Trophoblast cell (in vitro differentiated cells and primary cell): ENCODE data around the gene ALDH16A1.

Experiments
- DNase-seq, 2 donors: peaks; one replicate each; pipeline ENCODE4 v3.0.0-alpha.2; 2016
- H2AFZ ChIP-seq: 2 replicates; pipeline ENCODE4 v1.6.1; 2013; ENCODE audit warnings: low read length, moderate library complexity, mild to moderate bottlenecking; ENCODE audit not compliant: insufficient read depth, poor library complexity
- H2AK5ac ChIP-seq: 2 replicates; pipeline ENCODE4 v1.6.1; 2013; ENCODE audit warnings: mild to moderate bottlenecking, low read length
- H2BK120ac ChIP-seq: 2 replicates; pipeline ENCODE4 v1.6.1; 2013; ENCODE audit warnings: low read length, mild to moderate bottlenecking, moderate library complexity; ENCODE audit not compliant: insufficient read depth, poor library complexity
- H2BK12ac ChIP-seq: 2 replicates; pipeline ENCODE4 v1.6.1; 2013; ENCODE audit warnings: mild to moderate bottlenecking, low read length, moderate library complexity
- H2BK5ac ChIP-seq: 2 replicates; pipeline ENCODE4 v1.6.1; 2013; ENCODE audit warnings: low read length, low read depth, moderate library complexity, mild to moderate bottlenecking; ENCODE audit not compliant: poor library complexity
- H3K14ac ChIP-seq: 2 replicates; pipeline ENCODE4 v1.6.1; 2013; ENCODE audit warnings: mild to moderate bottlenecking, low read length
- H3K18ac ChIP-seq: 2 replicates; pipeline ENCODE4 v1.6.1; 2013; ENCODE audit warnings: mild to moderate bottlenecking, low read length
- H3K23ac ChIP-seq: 2 replicates; pipeline ENCODE4 v1.6.1; 2013; ENCODE audit warnings: low read length
- H3K27ac ChIP-seq: 2 replicates; pipeline ENCODE4 v1.5.1; 2013; ENCODE audit warnings: low read depth, mild to moderate bottlenecking, inconsistent platforms, low read length, moderate library complexity
- H3K27me3 ChIP-seq: 2 replicates; pipeline ENCODE4 v1.6.1; 2013; ENCODE audit warnings: inconsistent platforms, mild to moderate bottlenecking, low read length, moderate library complexity; ENCODE audit not compliant: insufficient read depth
- H3K36me3 ChIP-seq, 2 experiments: 1 replicate in 1 of 2; 2 replicates in 1 of 2; pipeline ENCODE4 v1.6.1; 2013; ENCODE audit warnings: low read length in 2 of 2, mild to moderate bottlenecking in 2 of 2, moderate library complexity in 1 of 2; ENCODE audit not compliant: insufficient read depth in 2 of 2, control insufficient read depth in 1 of 2
- H3K4ac ChIP-seq: 2 replicates; pipeline ENCODE4 v1.6.1; 2013; ENCODE audit warnings: low read depth, mild to moderate bottlenecking, low read length, moderate library complexity
- H3K4me1 ChIP-seq, 2 experiments: 1 replicate in 1 of 2; 2 replicates in 1 of 2; pipeline ENCODE4 v1.6.1; 2013; ENCODE audit warnings: low read length in 2 of 2, mild to moderate bottlenecking in 2 of 2, moderate library complexity in 1 of 2; ENCODE audit not compliant: insufficient read depth in 2 of 2, control insufficient read depth in 1 of 2
- H3K4me2 ChIP-seq: 2 replicates; pipeline ENCODE4 v1.6.1; 2013; ENCODE audit warnings: inconsistent platforms, mild to moderate bottlenecking, low read length, moderate library complexity
- H3K4me3 ChIP-seq: 2 replicates; pipeline ENCODE4 v1.5.1; 2013; ENCODE audit warnings: mild to moderate bottlenecking, low read depth, low read length, inconsistent platforms
- H3K79me1 ChIP-seq: one replicate; pipeline ENCODE4 v1.6.1; 2013; ENCODE audit warnings: low read length
- H3K79me2 ChIP-seq: 2 replicates; pipeline ENCODE4 v1.6.1; 2013; ENCODE audit warnings: low read length, mild to moderate bottlenecking; ENCODE audit not compliant: control insufficient read depth, insufficient read depth, poor library complexity
- H3K9ac ChIP-seq: 2 replicates; pipeline ENCODE4 v1.6.1; 2013; ENCODE audit warnings: mild to moderate bottlenecking, low read length
- H3K9me3 ChIP-seq: 2 replicates; pipeline ENCODE4 v1.6.1; 2013; ENCODE audit warnings: low read depth, mild to moderate bottlenecking, control low read depth, inconsistent platforms, low read length; ENCODE audit not compliant: insufficient read depth
- H4K12ac ChIP-seq: 2 replicates; pipeline ENCODE4 v1.6.1; 2013; ENCODE audit warnings: low read depth, mild to moderate bottlenecking, low read length, moderate library complexity
- H4K8ac ChIP-seq: 2 replicates; pipeline ENCODE4 v1.6.1; 2013; ENCODE audit warnings: low read depth, mild to moderate bottlenecking, low read length, moderate library complexity
- H4K91ac ChIP-seq: one replicate; pipeline ENCODE4 v1.6.1; 2013; ENCODE audit warnings: low read depth, mild to moderate bottlenecking, low read length, moderate library complexity
- WGBS: extraction: QIAGEN DNeasy Blood & Tissue Kit; methylation state at CpG from one replicate; pipeline ENCODE4 v1.1.7; 2013; ENCODE audit warnings: missing lambda C conversion rate; ENCODE audit not compliant: insufficient read length, insufficient coverage; ENCODE audit errors: extremely low coverage; 5-methylcytosine and 5-hydroxymethylcytosine counted together

Gene ALDH16A1

DNA sequence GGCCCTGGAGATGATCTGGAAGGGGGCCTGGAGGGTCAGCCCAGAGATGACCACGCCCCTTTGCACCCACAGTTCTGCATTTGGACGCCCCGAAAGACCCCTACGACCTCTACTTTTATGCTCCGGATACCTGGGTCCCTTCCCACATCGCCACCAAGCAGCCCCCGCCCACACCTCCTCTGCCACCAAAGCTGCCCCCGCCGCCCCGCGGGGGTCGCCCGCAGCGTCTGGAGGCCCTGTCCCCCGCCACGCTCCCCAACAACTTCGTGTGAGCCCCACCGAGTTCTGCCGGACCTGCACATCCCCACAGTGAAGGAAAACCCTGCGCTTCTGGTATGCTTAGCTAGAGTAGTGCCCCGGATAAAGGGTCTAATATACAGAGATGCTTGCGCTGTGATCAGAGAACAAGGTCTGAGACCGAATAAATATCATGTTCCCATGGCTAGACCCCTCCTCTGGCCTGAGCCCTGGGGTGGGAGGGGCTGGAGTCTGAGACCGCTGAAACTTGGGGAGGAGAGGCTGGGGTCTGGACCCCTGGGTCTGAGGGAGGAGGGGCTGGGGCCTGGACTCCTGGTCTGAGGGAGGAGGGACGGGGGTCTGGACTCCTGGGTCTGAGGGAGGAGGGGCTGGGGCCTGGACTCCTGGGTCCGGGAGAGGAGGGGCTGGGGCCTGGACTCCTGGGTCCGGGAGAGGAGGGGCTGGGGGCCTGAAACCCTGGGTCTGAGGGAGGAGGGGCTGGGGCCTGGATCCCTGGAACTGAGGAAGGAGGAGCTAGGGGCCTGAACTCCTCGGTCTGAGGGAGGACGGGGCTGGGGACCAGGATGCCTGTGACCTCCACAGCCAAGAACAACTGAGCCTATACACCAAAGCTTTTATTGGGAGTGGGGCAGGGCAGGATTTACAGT lies 24.2 kb upstream of the ALDH16A1 start:
- WGBS: no CpG with 5 or more reads among the region's 29 CpGs
- Histone ChIP-seq H3K4me3 (no peak overlapping the region), H3K4ac (no peak overlapping the region), H3K9ac (no peak overlapping the region), H3K14ac (no peak overlapping the region), H4K8ac (no peak overlapping the region), H3K18ac (no peak overlapping the region), H2AK5ac (no peak overlapping the region), H2AFZ (no peak overlapping the region), H3K4me2 (peak overlapping the region; percentile 66), H4K91ac (no peak overlapping the region), H2BK5ac (no peak overlapping the region), H3K36me3 (no peaks in the 10 kb centered on the region), H3K4me1 (peaks cover 0 to 3% of the 10 kb centered on the region in 2 experiments), H3K27ac (no peak overlapping the region), H4K12ac (no peak overlapping the region), H3K27me3 (peaks cover 52% of the 10 kb centered on the region), H2BK12ac (no peak overlapping the region), H3K79me1 (no peaks in the 10 kb centered on the region), H3K23ac (no peak overlapping the region), H2BK120ac (no peak overlapping the region), H3K79me2 (no peaks in the 10 kb centered on the region), H3K9me3 (peaks cover 14% of the 10 kb centered on the region)
- DNase-seq: no peak

DNA sequence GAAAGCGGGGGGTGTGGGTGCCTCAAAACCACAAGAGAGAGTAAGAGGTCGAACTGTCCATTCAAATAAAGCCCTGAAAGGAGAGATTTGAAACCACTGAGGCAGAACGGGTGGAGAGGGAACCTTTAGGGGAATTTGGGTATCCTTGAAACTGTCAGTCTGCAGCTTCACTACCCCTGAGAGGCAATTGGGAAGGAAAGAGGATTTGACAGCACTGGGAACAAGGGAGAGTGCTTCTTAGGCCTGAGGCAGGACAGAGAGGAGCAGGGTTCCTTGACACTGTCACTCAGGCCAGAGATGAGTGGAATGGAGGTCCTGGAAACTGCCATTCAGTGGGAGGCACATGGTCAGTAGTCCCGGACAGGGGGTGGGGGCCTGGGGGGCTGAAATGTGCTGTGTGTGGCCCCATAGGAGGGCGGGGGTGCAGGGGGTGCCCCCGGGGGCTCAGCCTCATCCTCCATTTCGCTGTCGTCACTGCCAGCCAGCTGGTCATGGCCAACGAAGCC lies 22.8 kb upstream of the ALDH16A1 start:
- H3K18ac ChIP-seq: no peak overlapping the region
- H3K4me1 ChIP-seq: peaks cover 0 to 3% of the 10 kb centered on the region in 2 experiments
- no peak overlapping the region for H4K12ac ChIP-seq
- H3K9ac ChIP-seq: no peak overlapping the region
- H3K36me3 ChIP-seq: no peaks in the 10 kb centered on the region
- no peak overlapping the region for H4K91ac ChIP-seq
- no peak overlapping the region for H3K4me2 ChIP-seq
- H3K27ac ChIP-seq: no peak overlapping the region
- H3K79me1 ChIP-seq: no peaks in the 10 kb centered on the region
- no peak for DNase-seq
- no peak overlapping the region for H3K4ac ChIP-seq
- H3K4me3 ChIP-seq: no peak overlapping the region
- no peak overlapping the region for H3K14ac ChIP-seq
- no peak overlapping the region for H4K8ac ChIP-seq
- no peak overlapping the region for H3K23ac ChIP-seq
- no peak overlapping the region for H2BK12ac ChIP-seq
- peaks cover 42% of the 10 kb centered on the region for H3K27me3 ChIP-seq
- H3K9me3 ChIP-seq: peaks cover 17% of the 10 kb centered on the region
- no peak overlapping the region for H2BK5ac ChIP-seq
- WGBS: no CpG with 5 or more reads among the region's 9 CpGs
- no peak overlapping the region for H2AK5ac ChIP-seq
- H3K79me2 ChIP-seq: no peaks in the 10 kb centered on the region
- no peak overlapping the region for H2AFZ ChIP-seq
- H2BK120ac ChIP-seq: no peak overlapping the region

DNA sequence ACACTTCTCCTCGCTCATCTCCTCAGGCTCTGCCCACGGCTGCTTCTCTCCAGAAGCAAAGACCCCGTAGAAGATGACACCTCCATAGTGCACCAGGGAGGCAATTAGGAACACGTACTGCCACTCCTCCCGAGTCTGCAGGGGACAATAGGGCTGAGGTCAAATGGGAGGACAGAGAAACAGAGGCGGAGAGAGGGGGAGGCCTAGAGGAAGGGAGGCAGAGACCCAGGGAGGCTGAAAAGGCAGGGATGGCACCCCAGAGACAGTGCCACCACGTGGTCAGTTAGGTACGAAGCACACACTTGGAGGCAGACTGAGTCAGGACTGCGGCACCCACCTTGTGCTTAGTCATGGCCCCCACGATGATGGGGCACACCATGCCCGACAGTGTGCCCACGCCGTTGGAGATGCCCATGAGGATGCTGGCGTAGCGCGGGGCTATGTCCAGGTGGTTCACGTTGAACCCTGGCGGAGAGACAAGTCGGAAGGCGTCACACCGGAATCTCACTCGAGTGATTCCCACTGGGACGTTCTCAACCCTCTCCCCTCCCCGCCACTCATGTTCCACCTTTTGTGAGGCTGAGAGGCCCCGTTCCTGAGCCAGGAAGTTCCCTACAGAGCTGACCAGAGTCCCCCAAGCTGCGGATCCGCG lies 22.2 kb upstream of the ALDH16A1 start:
- no peaks in the 10 kb centered on the region for H3K79me2 ChIP-seq

DNA sequence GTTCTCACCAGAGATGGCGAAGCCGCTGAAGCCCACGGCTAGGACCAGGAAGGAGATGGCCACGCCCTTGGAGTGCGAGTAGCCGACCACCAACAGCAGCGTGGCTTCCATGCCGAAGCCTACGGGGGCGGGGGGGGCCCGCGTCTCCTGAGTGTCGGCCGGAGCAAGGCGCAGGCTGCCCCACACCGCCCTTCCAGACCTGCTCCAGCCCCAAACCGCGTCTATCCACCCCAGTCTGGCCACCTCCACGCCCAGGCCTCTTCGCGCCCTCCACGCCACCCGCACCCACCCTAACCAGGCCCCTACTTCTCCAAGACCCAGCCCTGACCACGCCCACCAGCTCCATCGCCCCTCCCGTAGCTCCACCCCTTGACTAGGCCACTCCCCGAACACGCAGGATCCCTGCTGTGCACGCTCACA lies 21.7 kb upstream of the ALDH16A1 start:
- no peak overlapping the region for H2BK5ac ChIP-seq
- H3K4ac ChIP-seq: no peak overlapping the region
- H3K79me1 ChIP-seq: no peaks in the 10 kb centered on the region
- no peak overlapping the region for H3K23ac ChIP-seq
- peaks cover 0 to 4% of the 10 kb centered on the region in 2 experiments for H3K4me1 ChIP-seq
- H3K18ac ChIP-seq: no peak overlapping the region
- no peak overlapping the region for H2AK5ac ChIP-seq
- H3K4me3 ChIP-seq: peak overlapping the region; percentile 45
- H4K8ac ChIP-seq: no peak overlapping the region
- H3K9me3 ChIP-seq: peaks cover 22% of the 10 kb centered on the region
- no peak overlapping the region for H4K91ac ChIP-seq
- H4K12ac ChIP-seq: no peak overlapping the region
- no peak overlapping the region for H3K9ac ChIP-seq
- H2BK120ac ChIP-seq: no peak overlapping the region
- DNase-seq: no peak
- no peak overlapping the region for H3K27ac ChIP-seq
- no peak overlapping the region for H3K4me2 ChIP-seq
- no CpG with 5 or more reads among the region's 29 CpGs for whole genome bisulfite sequencing
- no peak overlapping the region for H2BK12ac ChIP-seq
- H3K27me3 ChIP-seq: peaks cover 33% of the 10 kb centered on the region
- H3K36me3 ChIP-seq: no peaks in the 10 kb centered on the region
- H3K14ac ChIP-seq: no peak overlapping the region
- H2AFZ ChIP-seq: no peak overlapping the region
- no peaks in the 10 kb centered on the region for H3K79me2 ChIP-seq

More for the DNA sequence above, 22.2 kb upstream of the ALDH16A1 start:
- H2AFZ ChIP-seq: no peak overlapping the region
- no CpG with 5 or more reads among the region's 28 CpGs for WGBS
- no peak overlapping the region for H3K18ac ChIP-seq
- H3K4me1 ChIP-seq: peaks cover 0 to 3% of the 10 kb centered on the region in 2 experiments
- no peak overlapping the region for H3K9ac ChIP-seq
- H3K27ac ChIP-seq: no peak overlapping the region
- no peak overlapping the region for H3K4ac ChIP-seq
- no peak for DNase-seq
- H4K91ac ChIP-seq: no peak overlapping the region
- no peak overlapping the region for H4K8ac ChIP-seq
- H2AK5ac ChIP-seq: no peak overlapping the region
- H3K27me3 ChIP-seq: peaks cover 36% of the 10 kb centered on the region
- H2BK120ac ChIP-seq: no peak overlapping the region
- peak overlapping the region; percentile 45 for H3K4me3 ChIP-seq
- H2BK12ac ChIP-seq: no peak overlapping the region
- H3K14ac ChIP-seq: no peak overlapping the region
- no peak overlapping the region for H3K4me2 ChIP-seq
- no peak overlapping the region for H4K12ac ChIP-seq
- no peaks in the 10 kb centered on the region for H3K79me1 ChIP-seq
- no peak overlapping the region for H3K23ac ChIP-seq
- H3K9me3 ChIP-seq: peaks cover 19% of the 10 kb centered on the region
- no peak overlapping the region for H2BK5ac ChIP-seq
- H3K36me3 ChIP-seq: no peaks in the 10 kb centered on the region
